Colonic mucosa (tissue), 4 donors: ENCODE measurements around the gene C1orf35. TPM values are rescaled to one million over a fixed set of nuclear protein-coding genes. Genes with fewer than 3 reads are reported as not detected.

Experiments used
- DNase-seq: peaks from one replicate; pipeline ENCODE4 v3.0.0-alpha.2; 2020
- H3K27ac ChIP-seq: fragments of 200-600 bp; one replicate; pipeline ENCODE4 v1.8.0; 2021
- H3K27me3 ChIP-seq: fragments of 200-600 bp; one replicate; pipeline ENCODE4 v1.8.0; 2021
- H3K36me3 ChIP-seq: fragments of 200-600 bp; one replicate; pipeline ENCODE4 v1.8.0; 2021
- H3K4me1 ChIP-seq: fragments of 200-600 bp; one replicate; pipeline ENCODE4 v1.8.0; 2021; ENCODE audit warnings: mild to moderate bottlenecking
- H3K4me3 ChIP-seq: fragments of 200-600 bp; one replicate; pipeline ENCODE4 v1.8.0; 2021
- H3K9ac ChIP-seq, 2 donors: one replicate each; pipeline ENCODE4 v1.7.0; 2013; ENCODE audit warnings: control low read depth in 2 of 2, low read depth in 2 of 2, low read length in 2 of 2
- H3K9me3 ChIP-seq: fragments of 200-600 bp; one replicate; pipeline ENCODE4 v1.8.0; 2021
- intact Hi-C: fragments of 100-400 bp; cut with DNase I; formaldehyde crosslinking; loops from one replicate; pipeline ENCODE4 v1.14.1; 2022
- total RNA-seq, 2 donors: library from RNA; stranded (reverse); fragmentation: NEBNext Ultra II Directional in 1 of 2; extraction: Animal tissue kit (Norgen Biotek cat#: 25700) in 1 of 2; gene quantifications; one replicate each; pipeline ENCODE4 v1.2.1, GENCODE V29; 2021
- TF ChIP-seq, protein P1 (sequence below): fragments of 200-600 bp; IDR thresholded peaks from one replicate; pipeline ENCODE4 v1.8.0; 2022; ENCODE audit warnings: antibody characterized with exemption, mild to moderate bottlenecking
- donor health status: healthy.
- donor health status: DM: no; HTN: no; CAD: no.
- donor health status: DM: no; HTN: no; CAD: no.

Gene C1orf35
- total RNA-seq, 2 donors from 2014 or later: 14.9 to 26.4 TPM

DNA sequence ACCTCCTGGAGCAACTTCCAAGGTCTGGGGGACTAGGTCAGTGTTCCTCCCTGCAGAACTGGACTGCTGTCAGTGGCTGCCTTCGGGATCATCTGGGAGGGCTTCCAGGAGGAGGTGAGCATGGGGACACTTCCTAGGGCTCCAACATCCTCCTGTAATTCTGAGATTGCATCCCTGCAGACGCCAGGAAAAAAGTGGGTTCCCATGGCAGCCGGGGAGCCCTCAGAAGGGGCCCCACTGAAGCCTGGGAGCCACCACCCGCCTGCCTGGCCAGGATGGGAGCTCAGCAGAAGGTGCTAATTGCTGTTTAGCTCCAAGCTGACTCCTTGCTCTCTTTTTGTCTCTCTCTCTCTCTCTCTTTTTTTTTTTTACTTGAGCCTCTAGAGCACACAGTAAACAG is 36.7 kb downstream of the C1orf35 start:
- H3K9me3 ChIP-seq: no peaks in the 10 kb centered on the region
- intact Hi-C loops: no loop called here
- no peaks in the 10 kb centered on the region for H3K36me3 ChIP-seq
- no peak overlapping the region for H3K9ac ChIP-seq
- H3K4me1 ChIP-seq: no peaks in the 10 kb centered on the region
- H3K4me3 ChIP-seq: no peak overlapping the region
- no peak for DNase-seq
- H3K27ac ChIP-seq: no peak overlapping the region
- peaks cover 17% of the 10 kb centered on the region for H3K27me3 ChIP-seq
- TF ChIP-seq, protein P1, sequence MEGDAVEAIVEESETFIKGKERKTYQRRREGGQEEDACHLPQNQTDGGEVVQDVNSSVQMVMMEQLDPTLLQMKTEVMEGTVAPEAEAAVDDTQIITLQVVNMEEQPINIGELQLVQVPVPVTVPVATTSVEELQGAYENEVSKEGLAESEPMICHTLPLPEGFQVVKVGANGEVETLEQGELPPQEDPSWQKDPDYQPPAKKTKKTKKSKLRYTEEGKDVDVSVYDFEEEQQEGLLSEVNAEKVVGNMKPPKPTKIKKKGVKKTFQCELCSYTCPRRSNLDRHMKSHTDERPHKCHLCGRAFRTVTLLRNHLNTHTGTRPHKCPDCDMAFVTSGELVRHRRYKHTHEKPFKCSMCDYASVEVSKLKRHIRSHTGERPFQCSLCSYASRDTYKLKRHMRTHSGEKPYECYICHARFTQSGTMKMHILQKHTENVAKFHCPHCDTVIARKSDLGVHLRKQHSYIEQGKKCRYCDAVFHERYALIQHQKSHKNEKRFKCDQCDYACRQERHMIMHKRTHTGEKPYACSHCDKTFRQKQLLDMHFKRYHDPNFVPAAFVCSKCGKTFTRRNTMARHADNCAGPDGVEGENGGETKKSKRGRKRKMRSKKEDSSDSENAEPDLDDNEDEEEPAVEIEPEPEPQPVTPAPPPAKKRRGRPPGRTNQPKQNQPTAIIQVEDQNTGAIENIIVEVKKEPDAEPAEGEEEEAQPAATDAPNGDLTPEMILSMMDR: no peak

DNA sequence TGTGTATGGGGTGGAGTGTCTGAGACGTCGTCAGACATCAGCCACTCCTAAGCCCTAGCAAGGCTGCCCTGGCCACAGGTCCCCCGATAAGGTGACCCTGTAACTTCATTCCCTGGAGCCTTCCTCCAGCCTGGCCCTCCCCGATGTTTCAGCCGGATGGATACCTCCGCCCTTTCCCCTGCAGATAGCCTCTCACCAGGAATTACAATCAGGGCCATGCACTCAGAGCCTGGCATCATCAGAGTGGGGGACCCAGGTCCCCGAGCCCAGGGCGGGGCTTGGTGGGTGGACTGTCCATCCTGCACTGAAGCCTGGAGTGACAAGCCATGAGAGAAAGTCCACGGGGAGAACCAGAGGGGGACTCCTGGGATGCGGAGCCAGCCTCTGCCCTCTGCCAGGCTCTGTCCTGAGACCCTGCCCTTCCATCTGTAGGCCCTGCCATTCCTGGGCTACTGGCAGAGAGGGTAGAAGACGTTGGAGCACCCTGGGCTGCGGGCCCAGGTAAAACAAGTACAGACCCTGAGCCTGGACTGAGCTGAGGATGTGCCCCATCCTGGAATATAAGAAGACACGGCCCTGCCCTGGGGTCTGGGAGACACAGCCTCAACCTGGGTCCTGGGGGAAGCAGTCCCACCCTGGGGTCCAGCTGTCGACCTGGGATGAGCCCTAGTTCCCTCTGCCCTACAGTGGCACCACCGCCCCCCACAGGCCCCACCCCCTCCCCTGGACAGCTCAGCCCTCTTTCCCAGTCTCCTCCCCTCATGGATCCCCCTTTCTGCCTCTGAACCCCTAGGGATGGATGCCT is 37.4 kb downstream of the C1orf35 start:
- no peak overlapping the region for H3K4me3 ChIP-seq
- H3K4me1 ChIP-seq: no peaks in the 10 kb centered on the region
- TF ChIP-seq, protein P1: no peak
- H3K27ac ChIP-seq: no peak overlapping the region
- no peaks in the 10 kb centered on the region for H3K36me3 ChIP-seq
- no peak for DNase-seq
- H3K9ac ChIP-seq: no peak overlapping the region
- intact Hi-C loops: no loop called here
- no peaks in the 10 kb centered on the region for H3K9me3 ChIP-seq
- H3K27me3 ChIP-seq: peaks cover 24% of the 10 kb centered on the region

DNA sequence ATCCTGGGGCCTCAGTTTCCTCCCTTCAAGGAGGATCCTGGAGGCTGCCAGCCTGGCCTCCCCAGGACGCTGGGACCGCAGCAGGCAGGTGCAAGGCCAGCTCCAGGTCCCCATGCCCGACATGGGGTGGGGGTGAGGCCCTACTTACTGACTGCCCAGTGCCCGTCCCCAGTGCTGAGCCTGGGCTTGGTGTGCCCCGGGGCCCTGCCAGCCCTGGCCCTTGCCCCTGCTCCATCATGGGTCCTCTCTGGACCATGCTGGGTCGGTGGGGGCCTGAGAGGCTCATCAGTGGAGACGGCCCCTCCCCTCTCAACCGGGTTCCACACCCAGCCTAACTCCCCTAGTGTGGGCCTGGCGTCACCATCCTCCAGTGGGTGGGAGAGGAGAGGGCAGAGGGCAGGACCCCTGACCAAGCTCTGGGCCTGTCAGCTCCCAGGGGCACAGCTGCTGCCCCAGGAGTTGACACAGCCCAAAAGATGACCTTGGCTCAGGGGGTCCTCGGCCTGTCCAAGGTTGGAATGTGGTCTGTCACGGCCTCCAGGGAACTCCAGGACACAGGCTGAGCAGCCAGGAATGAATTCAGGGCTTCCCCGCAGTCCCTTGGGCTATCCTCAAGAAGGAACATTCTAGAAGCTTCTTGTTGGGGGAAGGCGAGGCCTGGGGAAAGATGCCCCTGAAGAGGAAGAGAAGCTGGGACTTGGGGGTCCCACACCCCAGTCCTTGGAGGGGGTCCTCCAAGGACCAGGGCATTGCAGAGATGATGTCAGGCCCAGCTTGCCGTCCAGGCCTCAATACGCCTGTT is 38.2 kb downstream of the C1orf35 start:
- Histone ChIP-seq H3K4me3 (no peak overlapping the region), H3K36me3 (no peaks in the 10 kb centered on the region), H3K4me1 (no peaks in the 10 kb centered on the region), H3K9me3 (no peaks in the 10 kb centered on the region), H3K27ac (no peak overlapping the region), H3K27me3 (peaks cover 25% of the 10 kb centered on the region), H3K9ac (no peak overlapping the region)
- intact Hi-C loops: no loop called here
- no peak for DNase-seq
- TF ChIP-seq, protein P1: no peak

DNA sequence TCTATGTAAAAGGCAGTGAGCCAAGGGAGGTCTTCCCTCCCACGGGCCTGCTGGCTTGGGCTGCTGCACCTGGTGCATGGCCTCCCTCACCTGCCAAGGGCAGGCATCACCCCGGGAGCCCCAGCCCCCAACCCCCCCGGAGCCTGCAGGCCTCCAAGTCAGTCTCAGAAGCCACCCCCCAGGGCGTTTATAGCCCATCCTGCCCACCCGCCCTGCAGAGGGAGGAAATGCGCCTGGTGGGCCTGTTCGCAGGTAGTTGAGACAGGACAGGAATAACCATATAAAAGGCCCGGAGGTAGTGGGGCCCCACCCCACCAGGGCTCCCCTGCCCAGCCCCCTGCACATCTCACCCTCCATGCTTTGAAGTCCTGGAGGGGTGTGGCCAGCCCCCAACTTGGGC is 38.8 kb downstream of the C1orf35 start:
- no peak for DNase-seq
- no peak overlapping the region for H3K27ac ChIP-seq
- H3K9ac ChIP-seq: no peak overlapping the region
- TF ChIP-seq, protein P1: no peak
- H3K4me3 ChIP-seq: no peak overlapping the region
- no peaks in the 10 kb centered on the region for H3K36me3 ChIP-seq
- H3K27me3 ChIP-seq: peaks cover 25% of the 10 kb centered on the region
- no peaks in the 10 kb centered on the region for H3K4me1 ChIP-seq
- H3K9me3 ChIP-seq: no peaks in the 10 kb centered on the region
- intact Hi-C loops: no loop called here

DNA sequence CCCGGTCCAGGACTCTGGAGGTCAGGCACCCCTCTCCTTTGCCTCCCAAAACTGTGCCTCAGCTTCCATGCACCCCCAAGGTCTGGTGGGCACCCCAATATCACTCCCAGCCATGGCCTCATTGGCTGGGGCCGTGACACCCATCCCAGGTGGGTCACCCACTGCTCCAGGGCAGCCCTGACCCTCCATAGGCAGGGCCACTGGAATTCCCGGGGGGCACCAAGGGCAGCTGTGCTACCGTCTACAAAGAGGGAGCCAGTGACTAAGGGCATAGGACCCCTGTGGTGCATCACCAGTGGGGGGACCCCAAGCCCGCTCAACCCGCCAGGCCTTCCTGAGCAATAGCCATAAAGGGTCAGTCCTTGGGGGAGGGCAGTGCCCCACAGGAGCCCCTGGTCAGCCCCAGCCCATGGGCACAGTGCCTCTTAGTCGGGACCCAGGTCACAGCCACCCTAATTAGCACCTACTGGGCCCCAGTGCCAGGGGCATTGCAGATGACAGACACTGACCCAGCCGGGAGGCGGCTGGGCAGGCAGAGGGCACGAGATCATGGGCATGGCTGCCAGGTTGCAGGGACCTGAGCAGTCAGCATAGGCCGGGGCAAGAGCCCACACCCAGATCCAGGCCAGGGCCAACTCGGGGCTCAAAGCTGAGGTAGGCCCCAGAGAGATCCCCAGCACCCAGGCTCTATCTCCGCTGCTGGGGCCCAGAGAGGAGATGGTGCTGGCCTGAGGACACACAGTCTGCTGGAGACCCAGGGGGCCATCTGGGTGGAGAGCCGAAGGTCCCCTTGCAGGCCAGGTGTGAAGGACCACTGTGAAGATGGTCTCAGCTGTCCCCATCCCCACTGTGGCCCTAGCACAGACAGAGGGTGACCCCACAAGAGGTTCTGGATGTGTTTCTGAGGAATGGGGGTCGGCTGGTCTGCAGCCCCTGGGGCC is 39.6 kb downstream of the C1orf35 start:
- H3K27me3 ChIP-seq: peaks cover 31% of the 10 kb centered on the region
- no peak overlapping the region for H3K9ac ChIP-seq
- intact Hi-C loops: no loop called here

More for the DNA sequence above, 39.6 kb downstream of the C1orf35 start:
- Histone ChIP-seq H3K36me3 (no peaks in the 10 kb centered on the region), H3K4me1 (no peaks in the 10 kb centered on the region), H3K9me3 (no peaks in the 10 kb centered on the region), H3K4me3 (no peak overlapping the region), H3K27ac (no peak overlapping the region)
- DNase-seq: no peak
- TF ChIP-seq, protein P1: no peak
